Endothelial cell of umbilical vein (primary cell): ENCODE data around the gene FAM228B. TPM values are rescaled to one million over a fixed set of nuclear protein-coding genes. Genes with fewer than 3 reads are reported as not detected.
"Not testable (repeated sequence)": the region's sequence is repeated elsewhere in the genome, so short reads cannot be mapped to it uniquely, and the experiment has no call there.

Experiments used
- BruUV-seq: library from RNA; stranded (reverse); fragments of 400-500 nt; replicated peaks from 2 replicates; lab custom pipeline; 2021; lab: Mats Ljungman, UMichigan
- CTCF ChIA-PET: fragments of 300-600, 350-600 bp; sonication (Branson Sonifier 250); formaldehyde crosslinking; loops from one replicate; lab custom pipeline; 2021; ENCODE audit warnings: antibody characterized with exemption, inconsistent platforms; lab: Charles Lee
- POLR2A ChIA-PET: fragments of 300-600, 350-600 bp; sonication (Branson Sonifier 250); formaldehyde crosslinking; loops from one replicate; lab custom pipeline; 2021; ENCODE audit warnings: antibody characterized with exemption, inconsistent platforms; lab: Charles Lee
- DNase-seq: peaks from one replicate; pipeline ENCODE4 v3.0.0-alpha.2; 2011; ENCODE audit warnings: low read depth, low spot score
- FAIRE-seq: peaks from 2 replicates; lab custom pipeline; 2011; peaks lifted over from hg19 to GRCh38; lab: Jason Lieb, UNC
- H2AFZ ChIP-seq: 2 replicates; pipeline ENCODE4 v1.6.0; 2012; ENCODE audit warnings: low read depth, low read length, control low read depth, inconsistent platforms
- H3K27ac ChIP-seq: 2 replicates; pipeline ENCODE4 v1.5.1; 2011; ENCODE audit warnings: low read depth, mild to moderate bottlenecking, control low read depth, low read length, moderate library complexity; ENCODE audit not compliant: insufficient read depth
- H3K27me3 ChIP-seq, 2 experiments: 2 replicates each; pipeline versions ENCODE4 v1.6.0 to v1.6.1; 2011; ENCODE audit warnings: low read length in 2 of 2, mixed read lengths in 1 of 2; ENCODE audit not compliant: control insufficient read depth in 2 of 2, insufficient read depth in 2 of 2
- H3K36me3 ChIP-seq, 2 experiments: 2 replicates in 1 of 2; 3 replicates in 1 of 2; pipeline ENCODE4 v1.5.1; 2011; ENCODE audit warnings: low read length in 2 of 2, mild to moderate bottlenecking in 1 of 2, moderate library complexity in 1 of 2; ENCODE audit not compliant: control insufficient read depth in 2 of 2, insufficient read depth in 2 of 2; ENCODE audit errors: extremely low read depth in 1 of 2
- H3K4me1 ChIP-seq: 3 replicates; pipeline ENCODE4 v1.5.1; 2011; ENCODE audit warnings: mild to moderate bottlenecking, low read length; ENCODE audit not compliant: control insufficient read depth, insufficient read depth; ENCODE audit errors: extremely low read depth
- H3K4me2 ChIP-seq: 2 replicates; pipeline ENCODE4 v1.6.1; 2011; ENCODE audit warnings: low read length, control low read depth, mixed read lengths; ENCODE audit not compliant: insufficient read depth
- H3K4me3 ChIP-seq, 3 experiments: fragments of 200-600 bp in 1 of 3; sonication (generic), shearing (Covaris generic) in 1 of 3; replicated peaks in 1 of 3; 2 replicates each; pipeline ENCODE4 v1.5.1; 2011 to 2016; ENCODE audit warnings: control low read depth in 3 of 3, low read length in 3 of 3, mild to moderate bottlenecking in 2 of 3, inconsistent platforms in 1 of 3, low read depth in 1 of 3, moderate library complexity in 1 of 3; ENCODE audit not compliant: insufficient read depth in 1 of 3
- H3K79me2 ChIP-seq: 2 replicates; pipeline ENCODE4 v1.6.0; 2012; ENCODE audit warnings: low read length, inconsistent platforms; ENCODE audit not compliant: control insufficient read depth, insufficient read depth
- H3K9ac ChIP-seq: replicated peaks from 2 replicates; pipeline ENCODE3; 2011; ENCODE audit warnings: low read length, control low read depth; ENCODE audit not compliant: insufficient read depth; ENCODE audit errors: extremely low read depth
- H3K9me1 ChIP-seq: replicated peaks from 3 replicates; pipeline ENCODE4 v1.6.0; 2011; ENCODE audit warnings: mild to moderate bottlenecking, low read length; ENCODE audit not compliant: control insufficient read depth, insufficient read depth; ENCODE audit errors: extremely low read depth
- H3K9me3 ChIP-seq: replicated peaks from 2 replicates; pipeline ENCODE4 v1.5.1; 2012; ENCODE audit warnings: low read length, inconsistent platforms; ENCODE audit not compliant: control insufficient read depth, insufficient read depth
- H4K20me1 ChIP-seq: replicated peaks from 2 replicates; pipeline ENCODE3; 2011; ENCODE audit warnings: mild to moderate bottlenecking, low read length; ENCODE audit not compliant: control insufficient read depth, insufficient read depth; ENCODE audit errors: extremely low read depth
- CTCF ChIP-seq, 2 donors: IDR thresholded peaks; 1 replicate in 1 of 2; 2 replicates in 1 of 2; pipeline ENCODE4 v1.5.1; 2011; ENCODE audit warnings: low read length in 2 of 2, mild to moderate bottlenecking in 2 of 2, moderate library complexity in 2 of 2, control low read depth in 1 of 2, inconsistent platforms in 1 of 2, low read depth in 1 of 2; ENCODE audit not compliant: insufficient read depth in 1 of 2; ENCODE audit errors: extremely low read depth in 1 of 2
- EZH2 ChIP-seq: IDR thresholded peaks from 2 replicates; pipeline ENCODE4 v1.6.1; 2012; ENCODE audit warnings: borderline replicate concordance, low read depth, mild to moderate bottlenecking, moderate library complexity, low read length, inconsistent platforms; ENCODE audit not compliant: severe bottlenecking
- FOS ChIP-seq: IDR thresholded peaks from 2 replicates; pipeline ENCODE4 v1.6.1; 2011; ENCODE audit warnings: mild to moderate bottlenecking, low read length, moderate library complexity, borderline replicate concordance; ENCODE audit not compliant: insufficient read depth
- GATA2 ChIP-seq: IDR thresholded peaks from 2 replicates; pipeline ENCODE4 v1.7.0; 2011; ENCODE audit warnings: low read depth, mild to moderate bottlenecking, moderate library complexity, mixed read lengths, low read length; ENCODE audit not compliant: insufficient read length, insufficient read depth
- JUN ChIP-seq: IDR thresholded peaks from 2 replicates; pipeline ENCODE4 v1.6.1; 2011; ENCODE audit warnings: borderline replicate concordance, low read depth; ENCODE audit not compliant: insufficient read length, insufficient read depth
- MAX ChIP-seq: IDR thresholded peaks from 2 replicates; pipeline ENCODE4 v1.6.1; 2011; ENCODE audit not compliant: insufficient read depth, insufficient read length
- MYC ChIP-seq: IDR thresholded peaks from one replicate; pipeline ENCODE4 v1.6.1; 2011; ENCODE audit warnings: mild to moderate bottlenecking, low read depth, low read length
- POLR2A ChIP-seq: IDR thresholded peaks from 2 replicates; pipeline ENCODE4 v1.6.1; 2012; ENCODE audit warnings: low read depth, mild to moderate bottlenecking, control low read depth, low read length
- POLR2AphosphoS5 ChIP-seq: IDR thresholded peaks from 2 replicates; pipeline ENCODE4 v1.6.1; 2012; ENCODE audit warnings: low read depth, mild to moderate bottlenecking, control low read depth, low read length, moderate library complexity; ENCODE audit not compliant: insufficient read depth
- dilution Hi-C: fragments of 300-500 bp; cut with MboI; formaldehyde crosslinking; loops from one replicate; pipeline ENCODE4 v1.15.0; 2019; ENCODE audit warnings: low sequenced_read_pairs; ENCODE audit not compliant: extremely low pct_ligation_motif_present
- intact Hi-C: fragments of 100-400 bp; cut with micrococcal nuclease; formaldehyde crosslinking; loops from one replicate; pipeline ENCODE4 v1.10.0; 2022
- polyA plus RNA-seq, 4 experiments: library from polyadenylated mRNA; depleted of rRNA in 3 of 4; stranded (reverse) in 3 of 4; unstranded in 1 of 4; fragments of >200 nt; gene quantifications; 2 replicates each; pipeline versions ENCODE4 v1.2.1 to v1.2.3, GENCODE V29; 2011 to 2012; ENCODE audit warnings: missing spikeins in 1 of 4
- total RNA-seq: library from RNA; stranded (reverse); gene quantifications from 2 replicates; pipeline ENCODE4 v1.2.3, GENCODE V29; 2021

Gene FAM228B
- total and polyA plus RNA-seq, 2 donors (not counting 3 experiments of a cell fraction or from before 2014, with no cell fraction given): 1.6 to 11.9 TPM

GRCh38 chr2:24140305-24140704 is 17.0 kb downstream of the FAM228B start:
- POLR2A ChIA-PET, H3K27me3 ChIP-seq, H3K9ac ChIP-seq, H4K20me1 ChIP-seq, FAIRE-seq, H3K36me3 ChIP-seq, H3K4me2 ChIP-seq, H3K4me3 ChIP-seq, H2AFZ ChIP-seq, H3K27ac ChIP-seq, DNase-seq, H3K4me1 ChIP-seq, intact Hi-C loops, CTCF ChIA-PET, H3K9me3 ChIP-seq, BruUV-seq, dilution Hi-C loops, H3K79me2 ChIP-seq, H3K9me1 ChIP-seq: not testable (repeated sequence)

- TF ChIP-seq MYC (no peak), POLR2A (no peak), GATA2 (no peak), EZH2 (no peak), JUN (no peak), POLR2AphosphoS5 (no peak), FOS (no peak), CTCF (IDR thresholded peaks at IDR 0.05; ENCODE audit: extremely low read depth in 1 of 2, insufficient read depth in 1 of 2, low read depth in 1 of 2, low read length in 2 of 2) (no peak), MAX (no peak)
- Histone ChIP-seq H2AFZ (no peak overlapping the region), H4K20me1 (no peaks in the 10 kb centered on the region), H3K9me1 (no peaks in the 10 kb centered on the region), H3K4me2 (no peak overlapping the region), H3K36me3 (peaks cover 0 to 3% of the 10 kb centered on the region in 2 experiments), H3K9me3 (no peaks in the 10 kb centered on the region), H3K79me2 (no peaks in the 10 kb centered on the region), H3K4me3 (no peak overlapping the region), H3K27ac (no peak overlapping the region), H3K4me1 (no peaks in the 10 kb centered on the region), H3K27me3 (no peaks in the 10 kb centered on the region), H3K9ac (no peak overlapping the region)
- FAIRE-seq (no peak), DNase-seq (no peak)
- BruUV-seq: no TSS peak
- dilution Hi-C loops (no loop called here), intact Hi-C loops (no loop called here)
- ChIA-PET CTCF (interaction anchor here (1.0 kb wide), 1 partner anchor 14 kb away, joined by 3 read pairs; no protein-coding TSS in a partner anchor), POLR2A (no interaction called here)
Observed at GRCh38 chr2:24147364-24147763, 24.1 kb downstream of the FAM228B start.
